DMS153 (cell line): ENCODE measurements around the gene THRSP.
A peak's percentile ranks its signal among the peaks of the same experiment; 100 is the strongest.
"Not testable (repeated sequence)": the region's sequence is repeated elsewhere in the genome, so short reads cannot be mapped to it uniquely, and the experiment has no call there.

Experiments used
- DNase-seq: peaks from one replicate; lab custom pipeline; 2025; lab: John Stamatoyannopoulos, UW

Gene THRSP

GRCh38 chr11:78066471-78066870 is 2.8 kb downstream of the THRSP start:
- no peak for DNase-seq

- DNase-seq: no peak
These were observed 4.0 kb downstream of the THRSP start for GRCh38 chr11:78067704-78068103.

- peak; percentile 23 for DNase-seq
These were observed 5.8 kb downstream of the THRSP start for GRCh38 chr11:78069465-78069864.

- no peak for DNase-seq
These were observed 7.0 kb downstream of the THRSP start for GRCh38 chr11:78070621-78071020.

- DNase-seq: no peak
These were observed 8.1 kb downstream of the THRSP start for GRCh38 chr11:78071717-78072116.

- no peak for DNase-seq
These were observed 8.8 kb downstream of the THRSP start for GRCh38 chr11:78072455-78072854.

- no peak for DNase-seq
These were observed 11.1 kb downstream of the THRSP start for GRCh38 chr11:78074756-78075155.

- DNase-seq: no peak
These were observed 13.2 kb downstream of the THRSP start for GRCh38 chr11:78076733-78077403.

GRCh38 chr11:78077592-78077991 is 13.9 kb downstream of the THRSP start:
- DNase-seq: not testable (repeated sequence)

- no peak for DNase-seq
These were observed 14.8 kb downstream of the THRSP start for GRCh38 chr11:78078218-78079167.

- DNase-seq: peak; percentile 46
These were observed 15.8 kb downstream of the THRSP start, which contains the start of gene NDUFC2 for GRCh38 chr11:78079232-78080083. NDUFC2 (minus strand) TSS chr11:78079862; CDS start chr11:78079744, 118 bp downstream.

GRCh38 chr11:78080084-78080817 is 16.6 kb downstream of the THRSP start:
- no peak for DNase-seq

- no peak for DNase-seq
These were observed 17.3 kb downstream of the THRSP start for GRCh38 chr11:78080818-78081495.

GRCh38 chr11:78081583-78081982 is 17.9 kb downstream of the THRSP start:
- DNase-seq: no peak

GRCh38 chr11:78082146-78082545 is 18.5 kb downstream of the THRSP start:
- DNase-seq: no peak

GRCh38 chr11:78083021-78083420 is 19.4 kb downstream of the THRSP start:
- DNase-seq: no peak

GRCh38 chr11:78084506-78084905 is 20.8 kb downstream of the THRSP start:
- not testable (repeated sequence) for DNase-seq

GRCh38 chr11:78085972-78086371 is 22.3 kb downstream of the THRSP start:
- no peak for DNase-seq

GRCh38 chr11:78086521-78087074 is 22.9 kb downstream of the THRSP start:
- DNase-seq: not testable (repeated sequence)

GRCh38 chr11:78094250-78094649 is 30.6 kb downstream of the THRSP start:
- no peak for DNase-seq
